ENCODE results near the gene ITPKB. TPM values are rescaled to one million over a fixed set of nuclear protein-coding genes. Genes with fewer than 3 reads are reported as not detected.

ITPKB gene
- total RNA-seq, 2 experiments from 2014 or later: 37.5 to 38.5 TPM

- Mint-ChIP-seq H3K27me3 (no peaks in the 10 kb centered on the region), H3K27ac (no peak overlapping the region), H3K4me1 (ENCODE audit: low read depth) (no peaks in the 10 kb centered on the region), H3K4me3 (no peak overlapping the region), H3K36me3 (no peaks in the 10 kb centered on the region), H3K9me3 (no peaks in the 10 kb centered on the region)
- DNase-seq: no peak
- intact Hi-C loops (cut with micrococcal nuclease): no loop called here
- ChIA-PET POLR2A (no interaction called here), CTCF (interaction anchor here (0.9 to 1.0 kb wide), 2 partner anchors 11 to 77 kb away, joined by 3 read pairs; no protein-coding TSS in a partner anchor)
These were observed 128.4 kb downstream of the ITPKB start for GRCh38 chr1:226610671-226611070.

GRCh38 chr1:226609836-226610455 lies 129.1 kb downstream of the ITPKB start:
- Mint-ChIP-seq H3K36me3 (no peaks in the 10 kb centered on the region), H3K4me1 (ENCODE audit: low read depth) (no peaks in the 10 kb centered on the region), H3K9me3 (no peaks in the 10 kb centered on the region), H3K4me3 (no peak overlapping the region), H3K27ac (no peak overlapping the region), H3K27me3 (no peaks in the 10 kb centered on the region)
- intact Hi-C loops (cut with micrococcal nuclease): no loop called here
- CTCF ChIA-PET: interaction anchor here (0.9 to 2.7 kb wide), 8 partner anchors 14 to 202 kb away, joined by 3 to 9 read pairs (median 4); partner anchors contain the start of gene PARP1
- POLR2A ChIA-PET: no interaction called here
- no peak for DNase-seq

DNA sequence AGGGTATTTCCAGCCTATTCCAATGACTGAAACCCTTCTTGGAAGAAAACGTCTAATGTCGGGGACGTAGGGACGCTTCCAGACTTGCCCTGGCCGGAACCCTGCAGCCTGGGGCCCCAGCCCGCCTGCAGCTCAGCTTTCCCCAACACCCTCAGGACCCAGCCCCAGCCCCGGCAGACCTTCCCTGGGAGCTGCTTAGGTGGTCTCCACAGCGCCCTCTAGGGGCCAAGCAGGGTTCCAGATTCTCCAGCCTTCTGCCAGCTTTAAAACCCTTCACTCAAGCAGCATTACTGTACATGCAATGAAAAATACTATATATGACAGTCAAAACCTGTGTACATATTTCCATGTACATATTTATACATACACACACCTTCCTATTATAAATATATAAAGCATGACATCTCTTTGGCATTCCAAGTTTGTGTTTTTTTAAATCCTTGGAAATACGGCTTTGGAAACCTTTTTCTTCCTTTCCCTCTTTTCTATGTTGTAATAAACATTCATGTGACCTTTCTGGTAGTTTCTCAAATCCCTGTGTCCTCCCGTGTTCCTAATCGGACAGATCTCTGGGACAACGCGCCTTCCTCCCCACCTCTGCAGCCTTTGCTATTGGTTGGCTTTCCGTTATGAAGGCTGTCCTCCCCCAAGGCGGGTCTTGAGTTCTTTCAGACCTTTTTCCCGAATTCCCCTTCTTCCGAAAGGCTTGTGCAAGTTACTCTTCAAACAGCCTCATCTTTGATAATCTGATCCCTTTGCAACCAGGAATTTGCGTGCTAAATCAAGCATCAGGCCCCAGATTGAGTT lies 130.2 kb downstream of the ITPKB start:
- Mint-ChIP-seq H3K4me1 (ENCODE audit: low read depth) (no peaks in the 10 kb centered on the region), H3K4me3 (no peak overlapping the region), H3K9me3 (no peaks in the 10 kb centered on the region), H3K36me3 (no peaks in the 10 kb centered on the region), H3K27ac (no peak overlapping the region), H3K27me3 (no peaks in the 10 kb centered on the region)
- ChIA-PET CTCF (interaction anchor here (0.5 to 2.7 kb wide), 29 partner anchors 10 to 483 kb away, joined by 3 to 16 read pairs (median 4); partner anchors contain the start of genes PARP1 and STUM), POLR2A (no interaction called here)
- intact Hi-C loops (cut with micrococcal nuclease): loop anchor here (1.0 kb wide), 2 partner anchors 62 to 185 kb away; no protein-coding TSS in a partner anchor
- DNase-seq: peak; percentile 78

- no peak for DNase-seq
- intact Hi-C loops (cut with micrococcal nuclease): loop anchor here (1.0 kb wide), 2 partner anchors 61 to 184 kb away; no protein-coding TSS in a partner anchor
- H3K4me3 Mint-ChIP-seq: no peak overlapping the region
- H3K27ac Mint-ChIP-seq: no peak overlapping the region
- CTCF ChIA-PET: interaction anchor here (0.8 to 2.7 kb wide), 7 partner anchors 10 to 183 kb away, joined by 3 to 13 read pairs (median 8); no protein-coding TSS in a partner anchor
- peaks cover 4% of the 10 kb centered on the region for H3K4me1 Mint-ChIP-seq (ENCODE audit: low read depth)
- no peaks in the 10 kb centered on the region for H3K9me3 Mint-ChIP-seq
- H3K36me3 Mint-ChIP-seq: no peaks in the 10 kb centered on the region
- no peaks in the 10 kb centered on the region for H3K27me3 Mint-ChIP-seq
- POLR2A ChIA-PET: no interaction called here
These were observed 131.3 kb downstream of the ITPKB start for GRCh38 chr1:226607821-226608220.

- Mint-ChIP-seq H3K27ac (no peak overlapping the region), H3K9me3 (no peaks in the 10 kb centered on the region), H3K4me1 (ENCODE audit: low read depth) (peaks cover 4% of the 10 kb centered on the region), H3K27me3 (no peaks in the 10 kb centered on the region), H3K4me3 (no peak overlapping the region), H3K36me3 (no peaks in the 10 kb centered on the region)
- CTCF ChIA-PET: interaction anchor here (1.1 to 2.7 kb wide), 4 partner anchors 27 to 482 kb away, joined by 3 to 9 read pairs (median 6); no protein-coding TSS in a partner anchor
- intact Hi-C loops (cut with micrococcal nuclease): no loop called here
- POLR2A ChIA-PET: no interaction called here
- DNase-seq: no peak
These were observed 131.8 kb downstream of the ITPKB start for GRCh38 chr1:226607268-226607660.

- DNase-seq: no peak
- Mint-ChIP-seq H3K9me3 (no peaks in the 10 kb centered on the region), H3K27ac (no peak overlapping the region), H3K36me3 (no peaks in the 10 kb centered on the region), H3K4me3 (no peak overlapping the region), H3K4me1 (ENCODE audit: low read depth) (peaks cover 4% of the 10 kb centered on the region), H3K27me3 (no peaks in the 10 kb centered on the region)
- CTCF ChIA-PET: interaction anchor here (0.8 to 1.1 kb wide), 2 partner anchors 18 to 481 kb away, joined by 3 to 5 read pairs; no protein-coding TSS in a partner anchor
- POLR2A ChIA-PET: interaction anchor here (0.5 kb wide), 1 partner anchor 786 kb away, joined by 3 read pairs; no protein-coding TSS in a partner anchor
- intact Hi-C loops (cut with micrococcal nuclease): no loop called here
These were observed 132.5 kb downstream of the ITPKB start for GRCh38 chr1:226606311-226607267.

- POLR2A ChIA-PET: no interaction called here
- intact Hi-C loops (cut with micrococcal nuclease): no loop called here
- Mint-ChIP-seq H3K4me1 (ENCODE audit: low read depth) (peaks cover 4% of the 10 kb centered on the region), H3K9me3 (no peaks in the 10 kb centered on the region), H3K27me3 (no peaks in the 10 kb centered on the region), H3K36me3 (no peaks in the 10 kb centered on the region), H3K27ac (no peak overlapping the region), H3K4me3 (no peak overlapping the region)
- DNase-seq: no peak
- CTCF ChIA-PET: interaction anchor here (1.0 to 1.7 kb wide), 2 partner anchors 21 to 58 kb away, joined by 3 to 5 read pairs; no protein-coding TSS in a partner anchor
These were observed 133.6 kb downstream of the ITPKB start for GRCh38 chr1:226605318-226605950.

DNA sequence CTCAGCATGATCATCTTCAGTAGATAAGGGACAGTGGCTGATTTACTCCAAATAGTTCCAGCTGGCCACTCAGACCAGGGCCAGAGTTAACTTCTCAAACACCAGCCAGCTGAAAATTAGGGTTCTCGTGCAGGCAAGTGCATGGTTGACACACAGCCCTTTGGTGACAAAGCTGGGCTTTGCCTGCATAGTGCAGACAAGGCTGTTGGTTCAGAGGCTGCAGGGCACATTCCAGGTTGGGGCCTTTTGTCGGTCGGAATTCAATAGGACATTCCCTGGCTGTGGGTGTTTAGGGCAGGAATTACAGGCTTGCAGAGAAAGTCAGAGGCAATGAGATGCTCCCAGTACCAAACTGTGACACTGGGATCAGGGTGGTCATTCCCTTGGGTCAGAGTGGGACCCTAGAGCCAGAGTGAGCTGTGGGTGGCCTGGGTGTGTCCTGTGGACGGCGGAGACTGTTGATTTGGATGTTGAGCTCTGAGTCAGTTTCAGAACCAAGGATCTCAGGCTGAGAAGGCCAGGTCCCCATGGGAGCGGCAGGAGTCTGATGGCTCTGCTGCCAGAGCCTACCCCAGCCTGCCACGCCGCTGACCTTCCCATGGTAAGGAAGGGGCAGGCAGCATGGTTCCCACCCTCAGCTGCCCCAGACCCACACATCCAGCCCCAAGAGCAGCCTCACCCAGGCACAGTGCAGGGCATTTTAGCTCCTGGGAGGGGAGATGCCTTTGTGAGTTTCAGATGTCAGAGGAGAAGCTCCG lies 134.3 kb downstream of the ITPKB start:
- Mint-ChIP-seq H3K27me3 (no peaks in the 10 kb centered on the region), H3K27ac (no peak overlapping the region), H3K9me3 (no peaks in the 10 kb centered on the region), H3K36me3 (no peaks in the 10 kb centered on the region), H3K4me1 (ENCODE audit: low read depth) (peaks cover 4% of the 10 kb centered on the region), H3K4me3 (no peak overlapping the region)
- ChIA-PET POLR2A (no interaction called here), CTCF (interaction anchor here (1.0 to 1.7 kb wide), 3 partner anchors 20 to 57 kb away, joined by 3 to 5 read pairs (median 4); no protein-coding TSS in a partner anchor)
- intact Hi-C loops (cut with micrococcal nuclease): no loop called here
- DNase-seq: no peak

GRCh38 chr1:226603858-226604559 lies 135.1 kb downstream of the ITPKB start:
- CTCF ChIA-PET: interaction anchor here (1.1 to 1.7 kb wide), 2 partner anchors 19 to 57 kb away, joined by 4 to 5 read pairs; no protein-coding TSS in a partner anchor

GRCh38 chr1:226603022-226603857 lies 135.8 kb downstream of the ITPKB start:
- Mint-ChIP-seq H3K27me3 (peaks cover 4% of the 10 kb centered on the region), H3K36me3 (no peaks in the 10 kb centered on the region), H3K4me1 (ENCODE audit: low read depth) (peaks cover 4% of the 10 kb centered on the region), H3K4me3 (no peak overlapping the region), H3K9me3 (no peaks in the 10 kb centered on the region), H3K27ac (no peak overlapping the region)
- no peak for DNase-seq
- CTCF ChIA-PET: no interaction called here
- intact Hi-C loops (cut with micrococcal nuclease): no loop called here
- POLR2A ChIA-PET: no interaction called here

More at GRCh38 chr1:226603858-226604559, 135.1 kb downstream of the ITPKB start:
- Mint-ChIP-seq H3K36me3 (no peaks in the 10 kb centered on the region), H3K4me1 (ENCODE audit: low read depth) (peaks cover 4% of the 10 kb centered on the region), H3K27ac (no peak overlapping the region), H3K27me3 (no peaks in the 10 kb centered on the region), H3K4me3 (no peak overlapping the region), H3K9me3 (no peaks in the 10 kb centered on the region)
- POLR2A ChIA-PET: no interaction called here
- intact Hi-C loops (cut with micrococcal nuclease): no loop called here
- no peak for DNase-seq

All from activated CD4-positive, alpha-beta memory T cell treated with anti-CD3 and anti-CD28 coated beads for 36 hours (primary cell).